MM.1S (cell line): Measurements from ENCODE around the gene ADAMTS17.

Experiments used
- DNase-seq: peaks from one replicate; pipeline ENCODE4 v3.0.0-alpha.2; 2015
- H2AFZ ChIP-seq: fragments of 300-600 bp; sonication (generic); 2 replicates; pipeline ENCODE4 v1.6.0; 2016; ENCODE audit warnings: antibody characterized with exemption, low read length
- H3F3A ChIP-seq: fragments of 300-600 bp; sonication (generic); 2 replicates; pipeline ENCODE4 v1.6.1; 2016; ENCODE audit warnings: mild to moderate bottlenecking, antibody characterized with exemption, low read length, moderate library complexity, mixed read lengths; ENCODE audit not compliant: insufficient read depth
- H3K27ac ChIP-seq: fragments of 300-600 bp; sonication (generic); 2 replicates; pipeline ENCODE4 v1.5.1; 2016; ENCODE audit warnings: mild to moderate bottlenecking, low read length
- H3K27me3 ChIP-seq: fragments of 300-600 bp; sonication (generic); replicated peaks from 2 replicates; pipeline ENCODE4 v1.6.0; 2016; ENCODE audit warnings: low read length; ENCODE audit not compliant: insufficient read depth
- H3K36me3 ChIP-seq: fragments of 300-600 bp; sonication (generic); replicated peaks from 2 replicates; pipeline ENCODE4 v1.6.1; 2016; ENCODE audit warnings: mild to moderate bottlenecking, low read length, mixed read lengths; ENCODE audit not compliant: insufficient read depth
- H3K4me1 ChIP-seq: fragments of 300-600 bp; sonication (generic); 2 replicates; pipeline ENCODE4 v1.6.1; 2016; ENCODE audit warnings: low read length, mixed read lengths
- H3K4me2 ChIP-seq: fragments of 300-600 bp; sonication (generic); 2 replicates; pipeline ENCODE4 v1.6.0; 2016; ENCODE audit warnings: low read depth, low read length
- H3K4me3 ChIP-seq: fragments of 300-600 bp; sonication (generic); 2 replicates; pipeline ENCODE4 v1.5.1; 2016; ENCODE audit warnings: low read length, mixed read lengths
- H3K79me2 ChIP-seq: fragments of 300-600 bp; sonication (generic); 2 replicates; pipeline ENCODE4 v1.6.1; 2016; ENCODE audit warnings: mixed run types, low read length, mixed read lengths
- H3K9ac ChIP-seq: fragments of 300-600 bp; sonication (generic); 2 replicates; pipeline ENCODE4 v1.6.1; 2016; ENCODE audit warnings: low read length, mixed read lengths
- H3K9me2 ChIP-seq: fragments of 300-600 bp; sonication (generic); replicated peaks from 2 replicates; pipeline ENCODE4 v1.6.1; 2016; ENCODE audit warnings: mild to moderate bottlenecking, low read length, mixed read lengths; ENCODE audit not compliant: insufficient read depth
- H3K9me3 ChIP-seq: fragments of 300-600 bp; sonication (generic); replicated peaks from 2 replicates; pipeline ENCODE4 v1.6.1; 2016; ENCODE audit warnings: mild to moderate bottlenecking, low read length, mixed read lengths; ENCODE audit not compliant: insufficient read depth
- H4K20me1 ChIP-seq: fragments of 300-600 bp; sonication (generic); 2 replicates; pipeline ENCODE4 v1.6.1; 2016; ENCODE audit warnings: mild to moderate bottlenecking, low read length, moderate library complexity, mixed read lengths; ENCODE audit not compliant: insufficient read depth
- CTCF ChIP-seq: fragments of 300-600 bp; sonication (generic); IDR thresholded peaks from 2 replicates; pipeline ENCODE4 v1.5.1; 2016; ENCODE audit warnings: antibody characterized with exemption, low read length, mixed read lengths
- EZH2 ChIP-seq: fragments of 300-600 bp; sonication (generic); optimal IDR thresholded peaks from 2 replicates; pipeline ENCODE3; 2017; ENCODE audit warnings: low read depth, mild to moderate bottlenecking, antibody characterized with exemption, low read length, mixed read lengths
- EZH2phosphoT487 ChIP-seq: fragments of 300-600 bp; sonication (generic); IDR thresholded peaks from 2 replicates; pipeline ENCODE4 v1.6.1; 2018; ENCODE audit warnings: antibody characterized with exemption, low read length

ADAMTS17 gene

GRCh38 chr15:100221471-100222348 lies 120.1 kb downstream of the ADAMTS17 start:
- Histone ChIP-seq H3F3A (no peaks in the 10 kb centered on the region), H3K4me3 (no peak overlapping the region), H3K9ac (no peak overlapping the region), H3K27me3 (no peaks in the 10 kb centered on the region), H3K36me3 (no peaks in the 10 kb centered on the region), H3K9me3 (no peaks in the 10 kb centered on the region), H3K79me2 (no peaks in the 10 kb centered on the region), H2AFZ (no peak overlapping the region), H3K9me2 (no peaks in the 10 kb centered on the region), H3K4me2 (no peak overlapping the region), H4K20me1 (no peaks in the 10 kb centered on the region), H3K27ac (no peak overlapping the region), H3K4me1 (no peaks in the 10 kb centered on the region)
- TF ChIP-seq EZH2 (no peak), EZH2phosphoT487 (no peak), CTCF (no peak)
- DNase-seq = no peak

GRCh38 chr15:100220058-100220768 lies 121.6 kb downstream of the ADAMTS17 start:
- no peak overlapping the region for H3K27ac ChIP-seq
- no peaks in the 10 kb centered on the region for H3K9me2 ChIP-seq
- no peaks in the 10 kb centered on the region for H4K20me1 ChIP-seq
- H3K27me3 ChIP-seq = no peaks in the 10 kb centered on the region
- DNase-seq = no peak
- no peaks in the 10 kb centered on the region for H3K79me2 ChIP-seq
- no peaks in the 10 kb centered on the region for H3K4me1 ChIP-seq
- no peak overlapping the region for H3K9ac ChIP-seq
- TF ChIP-seq EZH2phosphoT487 (no peak), EZH2 (no peak), CTCF (no peak)
- H3K36me3 ChIP-seq = no peaks in the 10 kb centered on the region
- no peaks in the 10 kb centered on the region for H3K9me3 ChIP-seq
- H3K4me2 ChIP-seq = no peak overlapping the region
- no peaks in the 10 kb centered on the region for H3F3A ChIP-seq
- H3K4me3 ChIP-seq = no peak overlapping the region
- H2AFZ ChIP-seq = no peak overlapping the region

- TF ChIP-seq EZH2 (no peak), CTCF (no peak), EZH2phosphoT487 (no peak)
- H3K9ac ChIP-seq = no peak overlapping the region
These were observed 123.3 kb downstream of the ADAMTS17 start for GRCh38 chr15:100218434-100218833.

More at GRCh38 chr15:100218434-100218833, 123.3 kb downstream of the ADAMTS17 start:
- no peaks in the 10 kb centered on the region for H3K4me1 ChIP-seq
- H2AFZ ChIP-seq = no peak overlapping the region
- H3K36me3 ChIP-seq = no peaks in the 10 kb centered on the region
- DNase-seq = no peak
- no peaks in the 10 kb centered on the region for H4K20me1 ChIP-seq
- H3K27me3 ChIP-seq = no peaks in the 10 kb centered on the region
- H3F3A ChIP-seq = no peaks in the 10 kb centered on the region
- H3K27ac ChIP-seq = no peak overlapping the region
- H3K9me2 ChIP-seq = no peaks in the 10 kb centered on the region
- no peaks in the 10 kb centered on the region for H3K79me2 ChIP-seq
- no peak overlapping the region for H3K4me3 ChIP-seq
- H3K4me2 ChIP-seq = no peak overlapping the region
- no peaks in the 10 kb centered on the region for H3K9me3 ChIP-seq
